Measurements from ENCODE around the gene ARSB.

Gene ARSB

DNA sequence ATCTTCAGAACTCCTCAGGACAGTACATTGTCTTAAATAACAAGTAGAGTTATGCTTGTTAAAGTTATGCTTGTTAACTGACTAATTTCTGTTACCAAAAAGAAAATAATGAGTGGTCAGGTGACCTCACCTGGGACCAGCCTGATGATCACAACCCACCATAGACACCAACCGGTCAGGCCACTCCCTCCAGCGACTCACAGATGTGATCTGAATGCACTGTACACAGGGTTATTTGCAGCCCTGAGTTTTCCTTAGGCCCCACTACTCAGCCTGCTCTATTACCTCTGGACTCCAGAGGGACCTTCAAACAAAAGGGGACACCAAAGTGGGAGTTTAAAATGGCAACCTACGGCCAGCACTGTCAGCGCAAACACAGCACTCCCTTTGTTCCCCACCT, 55.3 kb downstream of the ARSB start:
- Histone ChIP-seq H4K8ac (ENCODE audit: low read depth, low read length) (no peak overlapping the region), H3K27me3 (ENCODE audit: control insufficient read depth in 3 of 3, insufficient read depth in 3 of 3, low read depth in 1 of 3, low read length in 3 of 3) (no peaks in the 10 kb centered on the region), H3K27ac (replicated peaks; ENCODE audit: low read length) (no peak overlapping the region), H3K36me3 (replicated peaks in 1 of 2; ENCODE audit: control insufficient read depth in 2 of 2, insufficient read depth in 2 of 2, low read length in 2 of 2) (no peaks in the 10 kb centered on the region), H3K4me3 (ENCODE audit: low read length in 2 of 2) (no peak overlapping the region), H2AFZ (ENCODE audit: low read length) (no peak overlapping the region), H3K9ac (ENCODE audit: low read depth, low read length, poor library complexity) (no peak overlapping the region), H3K79me1 (ENCODE audit: low read depth, low read length) (no peaks in the 10 kb centered on the region), H3K18ac (ENCODE audit: low read length) (no peak overlapping the region), H2BK12ac (ENCODE audit: low read length) (no peak overlapping the region), H3K4ac (ENCODE audit: low read length) (no peak overlapping the region), H2AK5ac (ENCODE audit: low read depth, low read length) (no peak overlapping the region), H3K23ac (ENCODE audit: low read depth, low read length, poor library complexity) (no peak overlapping the region), H2BK120ac (ENCODE audit: low read depth, low read length) (no peak overlapping the region), H3K14ac (ENCODE audit: low read length) (no peak overlapping the region), H2BK15ac (ENCODE audit: low read length) (no peak overlapping the region), H4K91ac (ENCODE audit: low read depth, low read length, poor library complexity) (no peak overlapping the region), H3K4me2 (ENCODE audit: insufficient read depth, low read length, poor library complexity, severe bottlenecking) (no peak overlapping the region), H3K9me3 (replicated peaks in 1 of 2; ENCODE audit: control insufficient read depth in 2 of 2, insufficient read depth in 1 of 2, low read depth in 1 of 2, low read length in 2 of 2) (no peaks in the 10 kb centered on the region), H2BK5ac (ENCODE audit: low read length) (no peak overlapping the region), H3K4me1 (ENCODE audit: control insufficient read depth in 2 of 2, insufficient read depth in 1 of 2, low read depth in 1 of 2, low read length in 2 of 2) (peaks cover 6 to 11% of the 10 kb centered on the region in 2 donors)
- no CpG with 5 or more reads among the region's 4 CpGs for WGBS, 2 donors (ENCODE audit: extremely low coverage in 2 of 2, insufficient read length in 2 of 2, insufficient replicate concordance in 1 of 2)
- no peak for DNase-seq (ENCODE audit: low spot score)

DNA sequence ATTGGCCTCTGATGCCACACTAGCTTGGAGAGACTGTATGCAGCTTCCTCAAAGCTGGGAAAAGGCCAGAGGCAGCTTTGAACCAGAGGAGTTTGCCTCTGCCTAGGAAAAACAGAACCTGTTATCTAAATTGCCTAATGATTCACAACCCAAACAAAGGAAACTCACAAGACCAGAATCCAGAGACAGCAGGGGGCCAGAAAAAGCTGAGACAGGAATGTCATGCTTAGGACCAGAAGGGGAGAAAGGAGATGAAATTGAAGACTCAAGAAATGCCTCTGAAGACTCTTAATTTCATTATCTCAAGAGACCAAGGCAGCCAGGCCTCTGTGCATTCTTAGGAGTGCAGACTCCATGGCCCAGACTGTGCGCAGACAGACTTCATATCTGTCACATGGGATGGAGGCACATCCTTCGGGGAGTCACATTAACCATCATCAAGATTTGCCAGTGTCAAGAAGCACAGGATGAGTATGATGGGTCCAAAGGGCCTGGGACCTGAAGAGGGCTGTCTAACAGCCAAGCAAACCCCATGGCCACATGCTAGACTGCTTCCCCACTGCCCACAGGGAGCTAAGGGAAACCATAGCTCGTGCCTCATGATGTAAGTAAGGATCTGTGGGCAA, 57.3 kb downstream of the ARSB start:
- WGBS, 2 donors (ENCODE audit: extremely low coverage in 2 of 2, insufficient read length in 2 of 2, insufficient replicate concordance in 1 of 2), result no CpG with 5 or more reads among the region's 3 CpGs
- H3K4me1 ChIP-seq (ENCODE audit: control insufficient read depth in 2 of 2, insufficient read depth in 1 of 2, low read depth in 1 of 2, low read length in 2 of 2), result peaks cover 6 to 11% of the 10 kb centered on the region in 2 donors
- peak; percentile 61 for DNase-seq (ENCODE audit: low spot score)
- H3K4me3 ChIP-seq (ENCODE audit: low read length in 2 of 2), result no peak overlapping the region
- peak overlapping the region; percentile 84 for H3K18ac ChIP-seq (ENCODE audit: low read length)
- H4K91ac ChIP-seq (ENCODE audit: low read depth, low read length, poor library complexity), result no peak overlapping the region
- no peak overlapping the region for H2BK12ac ChIP-seq (ENCODE audit: low read length)
- H4K8ac ChIP-seq (ENCODE audit: low read depth, low read length), result no peak overlapping the region
- no peak overlapping the region for H2BK15ac ChIP-seq (ENCODE audit: low read length)
- no peaks in the 10 kb centered on the region for H3K27me3 ChIP-seq (ENCODE audit: control insufficient read depth in 3 of 3, insufficient read depth in 3 of 3, low read depth in 1 of 3, low read length in 3 of 3)
- no peak overlapping the region for H3K4ac ChIP-seq (ENCODE audit: low read length)
- H3K4me2 ChIP-seq (ENCODE audit: insufficient read depth, low read length, poor library complexity, severe bottlenecking), result no peak overlapping the region
- peak overlapping the region; percentile 45 for H3K27ac ChIP-seq (replicated peaks; ENCODE audit: low read length)
- H3K9me3 ChIP-seq (replicated peaks in 1 of 2; ENCODE audit: control insufficient read depth in 2 of 2, insufficient read depth in 1 of 2, low read depth in 1 of 2, low read length in 2 of 2), result no peaks in the 10 kb centered on the region
- H2BK120ac ChIP-seq (ENCODE audit: low read depth, low read length), result no peak overlapping the region
- no peaks in the 10 kb centered on the region for H3K79me1 ChIP-seq (ENCODE audit: low read depth, low read length)
- H3K23ac ChIP-seq (ENCODE audit: low read depth, low read length, poor library complexity), result no peak overlapping the region
- no peak overlapping the region for H2AK5ac ChIP-seq (ENCODE audit: low read depth, low read length)
- H3K36me3 ChIP-seq (replicated peaks in 1 of 2; ENCODE audit: control insufficient read depth in 2 of 2, insufficient read depth in 2 of 2, low read length in 2 of 2), result no peaks in the 10 kb centered on the region
- peak overlapping the region; percentile 39 for H2AFZ ChIP-seq (ENCODE audit: low read length)
- H3K14ac ChIP-seq (ENCODE audit: low read length), result no peak overlapping the region
- H2BK5ac ChIP-seq (ENCODE audit: low read length), result no peak overlapping the region
- H3K9ac ChIP-seq (ENCODE audit: low read depth, low read length, poor library complexity), result no peak overlapping the region

DNA sequence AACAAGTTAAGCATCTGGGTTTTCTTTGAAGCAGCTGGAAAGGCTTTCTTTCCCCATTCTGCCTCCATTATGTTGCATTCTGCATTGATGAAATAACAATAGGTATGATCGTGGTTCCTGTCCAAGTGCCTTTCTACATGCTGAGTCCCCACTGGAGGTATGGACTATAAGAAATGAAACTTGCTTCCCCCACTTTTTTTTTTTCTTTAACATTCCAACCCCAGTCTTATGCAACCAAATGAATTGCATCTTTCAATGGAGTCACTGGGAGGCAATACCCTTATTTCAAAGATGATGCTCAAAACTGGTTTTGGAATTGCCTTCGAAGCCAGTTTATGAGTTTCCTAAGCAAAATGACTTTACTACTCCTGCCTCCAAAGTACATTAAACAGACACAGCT, 58.9 kb downstream of the ARSB start:
- Histone ChIP-seq H3K18ac (ENCODE audit: low read length) (no peak overlapping the region), H2BK5ac (ENCODE audit: low read length) (no peak overlapping the region), H4K91ac (ENCODE audit: low read depth, low read length, poor library complexity) (no peak overlapping the region), H3K14ac (ENCODE audit: low read length) (no peak overlapping the region), H3K27ac (replicated peaks; ENCODE audit: low read length) (no peak overlapping the region), H3K27me3 (ENCODE audit: control insufficient read depth in 3 of 3, insufficient read depth in 3 of 3, low read depth in 1 of 3, low read length in 3 of 3) (no peaks in the 10 kb centered on the region), H3K36me3 (replicated peaks in 1 of 2; ENCODE audit: control insufficient read depth in 2 of 2, insufficient read depth in 2 of 2, low read length in 2 of 2) (no peaks in the 10 kb centered on the region), H3K23ac (ENCODE audit: low read depth, low read length, poor library complexity) (no peak overlapping the region), H2AK5ac (ENCODE audit: low read depth, low read length) (no peak overlapping the region), H3K4me1 (ENCODE audit: control insufficient read depth in 2 of 2, insufficient read depth in 1 of 2, low read depth in 1 of 2, low read length in 2 of 2) (peaks cover 6 to 11% of the 10 kb centered on the region in 2 donors), H3K4me3 (ENCODE audit: low read length in 2 of 2) (no peak overlapping the region), H4K8ac (ENCODE audit: low read depth, low read length) (no peak overlapping the region), H3K4me2 (ENCODE audit: insufficient read depth, low read length, poor library complexity, severe bottlenecking) (no peak overlapping the region), H2BK120ac (ENCODE audit: low read depth, low read length) (no peak overlapping the region), H3K9ac (ENCODE audit: low read depth, low read length, poor library complexity) (no peak overlapping the region), H3K9me3 (replicated peaks in 1 of 2; ENCODE audit: control insufficient read depth in 2 of 2, insufficient read depth in 1 of 2, low read depth in 1 of 2, low read length in 2 of 2) (no peaks in the 10 kb centered on the region), H2BK15ac (ENCODE audit: low read length) (no peak overlapping the region), H2AFZ (ENCODE audit: low read length) (no peak overlapping the region), H3K4ac (ENCODE audit: low read length) (no peak overlapping the region), H2BK12ac (ENCODE audit: low read length) (no peak overlapping the region), H3K79me1 (ENCODE audit: low read depth, low read length) (no peaks in the 10 kb centered on the region)
- DNase-seq (ENCODE audit: low spot score), result no peak
- WGBS, 2 donors (ENCODE audit: extremely low coverage in 2 of 2, insufficient read length in 2 of 2, insufficient replicate concordance in 1 of 2), result no CpG with 5 or more reads among the region's 2 CpGs

DNA sequence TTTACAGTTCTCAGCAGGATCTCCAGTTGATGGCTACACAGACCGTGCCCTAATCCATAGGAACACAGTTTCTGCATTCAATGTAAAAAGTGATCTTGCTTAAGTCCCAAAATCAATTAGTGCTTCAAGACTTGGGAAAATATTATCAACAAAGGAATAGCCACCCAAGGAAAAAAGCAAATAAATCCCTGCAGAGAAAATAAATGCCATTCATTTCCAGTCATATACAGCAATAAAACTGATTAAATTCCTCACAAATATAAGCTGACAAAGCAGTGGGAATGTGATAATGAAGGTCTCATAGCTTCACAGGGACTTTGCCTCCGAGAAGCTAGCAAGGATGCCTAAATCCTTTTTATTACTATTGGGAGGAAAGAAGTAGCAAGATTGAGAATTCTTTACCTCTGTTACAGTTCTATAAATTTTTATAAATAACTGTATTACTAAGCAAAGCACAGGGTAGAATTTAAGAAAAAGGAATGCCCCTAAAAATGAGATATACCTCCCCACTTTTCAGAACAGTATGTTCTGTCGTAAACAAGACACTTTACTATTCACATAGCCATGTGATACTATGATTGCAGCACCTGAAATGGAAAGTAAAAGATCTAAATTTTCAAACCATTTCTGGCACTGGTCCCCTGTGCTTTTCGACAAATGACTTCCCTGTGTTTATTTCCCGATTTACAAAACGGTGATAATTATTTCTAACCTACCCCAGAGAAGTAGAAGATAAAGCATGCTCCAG, 59.8 kb downstream of the ARSB start:
- no peak overlapping the region for H2BK120ac ChIP-seq (ENCODE audit: low read depth, low read length)
- no peak overlapping the region for H2AFZ ChIP-seq (ENCODE audit: low read length)
- H3K4me3 ChIP-seq (ENCODE audit: low read length in 2 of 2), result no peak overlapping the region
- no peak overlapping the region for H3K4ac ChIP-seq (ENCODE audit: low read length)
- WGBS, 2 donors (ENCODE audit: extremely low coverage in 2 of 2, insufficient read length in 2 of 2, insufficient replicate concordance in 1 of 2), result no CpG with 5 or more reads among the region's 6 CpGs
- no peak overlapping the region for H4K8ac ChIP-seq (ENCODE audit: low read depth, low read length)
- no peak overlapping the region for H2BK12ac ChIP-seq (ENCODE audit: low read length)
- H3K79me1 ChIP-seq (ENCODE audit: low read depth, low read length), result no peaks in the 10 kb centered on the region
- H3K27me3 ChIP-seq (ENCODE audit: control insufficient read depth in 3 of 3, insufficient read depth in 3 of 3, low read depth in 1 of 3, low read length in 3 of 3), result no peaks in the 10 kb centered on the region
- H3K27ac ChIP-seq (replicated peaks; ENCODE audit: low read length), result no peak overlapping the region
- peaks cover 6 to 8% of the 10 kb centered on the region in 2 donors for H3K4me1 ChIP-seq (ENCODE audit: control insufficient read depth in 2 of 2, insufficient read depth in 1 of 2, low read depth in 1 of 2, low read length in 2 of 2)
- no peak overlapping the region for H2BK15ac ChIP-seq (ENCODE audit: low read length)
- no peaks in the 10 kb centered on the region for H3K9me3 ChIP-seq (replicated peaks in 1 of 2; ENCODE audit: control insufficient read depth in 2 of 2, insufficient read depth in 1 of 2, low read depth in 1 of 2, low read length in 2 of 2)
- H2AK5ac ChIP-seq (ENCODE audit: low read depth, low read length), result no peak overlapping the region
- no peak overlapping the region for H3K9ac ChIP-seq (ENCODE audit: low read depth, low read length, poor library complexity)
- H2BK5ac ChIP-seq (ENCODE audit: low read length), result no peak overlapping the region
- no peak overlapping the region for H3K14ac ChIP-seq (ENCODE audit: low read length)
- no peaks in the 10 kb centered on the region for H3K36me3 ChIP-seq (replicated peaks in 1 of 2; ENCODE audit: control insufficient read depth in 2 of 2, insufficient read depth in 2 of 2, low read length in 2 of 2)
- H3K4me2 ChIP-seq (ENCODE audit: insufficient read depth, low read length, poor library complexity, severe bottlenecking), result no peak overlapping the region
- H4K91ac ChIP-seq (ENCODE audit: low read depth, low read length, poor library complexity), result no peak overlapping the region
- no peak overlapping the region for H3K23ac ChIP-seq (ENCODE audit: low read depth, low read length, poor library complexity)
- DNase-seq (ENCODE audit: low spot score), result no peak
- H3K18ac ChIP-seq (ENCODE audit: low read length), result no peak overlapping the region
